Stomach (tissue), 9 donors: ENCODE results near the gene SLC7A5. TPM values are rescaled to one million over a fixed set of nuclear protein-coding genes. Genes with fewer than 3 reads are reported as not detected.
A peak's percentile ranks its signal among the peaks of the same experiment; 100 is the strongest.

ENCODE experiments used
- DNase-seq, 2 donors: peaks; one replicate each; pipeline versions ENCODE4 v3.0.0 to v3.0.0-alpha.2; 2013 to 2019
- H3K27ac ChIP-seq, 5 donors: fragments of 200-600 bp in 4 of 5; sonication (generic) in 4 of 5; one replicate each; pipeline ENCODE4 v1.5.1; 2013 to 2019; ENCODE audit warnings: mild to moderate bottlenecking in 1 of 5, moderate library complexity in 1 of 5
- H3K27me3 ChIP-seq, 3 donors: fragments of 200-600 bp; sonication (generic); one replicate each; pipeline ENCODE4 v1.5.1; 2017 to 2019; ENCODE audit warnings: mixed run types in 1 of 3
- H3K36me3 ChIP-seq, 4 donors: fragments of 200-600 bp; sonication (generic); 1 replicate in 3 of 4; 2 replicates in 1 of 4; pipeline ENCODE4 v1.5.1; 2016 to 2019
- H3K4me1 ChIP-seq, 4 donors: fragments of 200-600 bp; sonication (generic); one replicate each; pipeline ENCODE4 v1.5.1; 2016 to 2019
- H3K4me3 ChIP-seq, 4 donors: fragments of 200-600 bp; sonication (generic) in 3 of 4; one replicate each; pipeline ENCODE4 v1.5.1; 2016 to 2019; ENCODE audit warnings: mild to moderate bottlenecking in 1 of 4
- H3K9me3 ChIP-seq, 4 donors: fragments of 200-600 bp; sonication (generic); one replicate each; pipeline ENCODE4 v1.5.1; 2016 to 2019
- EP300 ChIP-seq: sonication (generic); formaldehyde crosslinking; IDR thresholded peaks from one replicate; pipeline ENCODE4 v1.6.1; 2017; ENCODE audit warnings: antibody characterized with exemption
- POLR2A ChIP-seq, 4 donors: fragments of 450-650 bp; IDR thresholded peaks; one replicate each; pipeline ENCODE4 v1.6.1; 2016; ENCODE audit warnings: antibody characterized with exemption in 4 of 4, control low read depth in 2 of 4, mild to moderate bottlenecking in 1 of 4, moderate library complexity in 1 of 4
- POLR2AphosphoS5 ChIP-seq, 3 donors: sonication (generic); formaldehyde crosslinking; IDR thresholded peaks; one replicate each; pipeline ENCODE4 v1.6.1; 2016; ENCODE audit warnings: antibody characterized with exemption in 3 of 3
- WGBS, 5 donors: extraction: QIAGEN DNeasy Blood & Tissue Kit in 3 of 5; methylation state at CpG; one replicate each; pipeline versions ENCODE4 v1.1.5 to v1.1.7; 2013 to 2018; 5-methylcytosine and 5-hydroxymethylcytosine counted together
- intact Hi-C: fragments of 100-400 bp; cut with DNase I; formaldehyde crosslinking; loops from one replicate; pipeline ENCODE4 v1.15.1; 2023; ENCODE audit warnings: low total_unique reads
- polyA plus RNA-seq, 3 donors: library from polyadenylated mRNA; stranded (reverse); fragments of 200-250 nt; gene quantifications; one replicate each; pipeline ENCODE4 v1.2.3, GENCODE V29; 2013
- total RNA-seq, 5 donors: library from RNA; depleted of rRNA; stranded (reverse); fragments of >200 nt; gene quantifications; one replicate each; pipeline versions ENCODE4 v1.1.0 to v1.2.3, GENCODE V29; 2014 to 2016
- TF ChIP-seq, protein P1 (sequence below), 7 experiments: fragments of 450-650 bp in 4 of 7; fragments of 200-600 bp in 3 of 7; sonication (generic) in 3 of 7; IDR thresholded peaks; one replicate each; pipeline ENCODE4 v1.5.1; 2016 to 2019; ENCODE audit warnings: antibody characterized with exemption in 7 of 7, control low read depth in 2 of 7, mild to moderate bottlenecking in 1 of 7
- donor health status: healthy with polysubstance abuse.
- donor health status: Bipolar disorder and iron deficiency.
- donor health status: healthy.

SLC7A5 gene
- total and polyA plus RNA-seq, 8 donors, result 1.4 to 74.8 (median 10.0) TPM

DNA sequence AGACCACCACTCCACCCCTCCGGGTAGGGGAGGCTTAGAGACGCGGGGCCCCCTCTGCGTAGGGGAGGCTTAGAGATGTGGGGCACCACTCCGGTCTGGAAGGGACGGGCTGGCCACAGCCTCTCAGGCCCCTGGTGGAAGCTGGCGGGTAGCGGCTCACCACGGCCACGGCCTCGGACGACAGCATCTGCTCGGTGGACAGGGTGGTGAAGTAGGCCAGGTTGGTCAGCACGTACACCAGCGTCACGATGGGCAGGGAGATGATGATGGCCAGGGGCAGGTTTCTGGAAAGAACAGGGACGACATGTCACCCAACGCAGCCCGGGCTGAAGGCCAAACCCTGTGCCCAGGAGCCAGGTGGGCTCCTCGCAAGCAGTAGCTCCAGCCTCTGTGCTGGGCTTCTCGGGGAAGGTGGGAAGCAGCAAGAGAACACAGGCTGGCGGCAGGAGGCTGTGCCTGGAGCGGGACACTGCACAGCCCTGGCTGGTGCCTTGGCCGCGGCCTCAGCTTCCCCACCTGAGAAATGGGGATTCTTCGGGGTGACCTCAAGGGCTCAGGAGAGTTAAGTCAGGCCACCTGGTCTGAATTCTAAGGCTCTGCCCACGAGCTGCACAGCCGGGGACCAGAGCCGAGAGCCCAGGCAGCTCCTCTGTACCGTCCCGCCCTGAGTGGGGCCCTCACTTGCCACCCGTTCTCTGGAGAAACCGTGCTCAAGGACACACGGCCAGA lies 29.6 kb downstream of the SLC7A5 start:
- WGBS, 5 donors, result 58 to 84% (median 69%) methylated on average over 32 to 34 of the region's 34 CpGs
- no peak overlapping the region for H3K4me3 ChIP-seq
- H3K27me3 ChIP-seq, result no peaks in the 10 kb centered on the region
- TF ChIP-seq POLR2AphosphoS5 (IDR thresholded peaks at IDR 0.05), result no peak
- TF ChIP-seq, protein P1, sequence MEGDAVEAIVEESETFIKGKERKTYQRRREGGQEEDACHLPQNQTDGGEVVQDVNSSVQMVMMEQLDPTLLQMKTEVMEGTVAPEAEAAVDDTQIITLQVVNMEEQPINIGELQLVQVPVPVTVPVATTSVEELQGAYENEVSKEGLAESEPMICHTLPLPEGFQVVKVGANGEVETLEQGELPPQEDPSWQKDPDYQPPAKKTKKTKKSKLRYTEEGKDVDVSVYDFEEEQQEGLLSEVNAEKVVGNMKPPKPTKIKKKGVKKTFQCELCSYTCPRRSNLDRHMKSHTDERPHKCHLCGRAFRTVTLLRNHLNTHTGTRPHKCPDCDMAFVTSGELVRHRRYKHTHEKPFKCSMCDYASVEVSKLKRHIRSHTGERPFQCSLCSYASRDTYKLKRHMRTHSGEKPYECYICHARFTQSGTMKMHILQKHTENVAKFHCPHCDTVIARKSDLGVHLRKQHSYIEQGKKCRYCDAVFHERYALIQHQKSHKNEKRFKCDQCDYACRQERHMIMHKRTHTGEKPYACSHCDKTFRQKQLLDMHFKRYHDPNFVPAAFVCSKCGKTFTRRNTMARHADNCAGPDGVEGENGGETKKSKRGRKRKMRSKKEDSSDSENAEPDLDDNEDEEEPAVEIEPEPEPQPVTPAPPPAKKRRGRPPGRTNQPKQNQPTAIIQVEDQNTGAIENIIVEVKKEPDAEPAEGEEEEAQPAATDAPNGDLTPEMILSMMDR (IDR thresholded peaks at IDR 0.05), result no peak
- H3K36me3 ChIP-seq, result peaks cover 43 to 94% (median 58%) of the 10 kb centered on the region in 4 donors
- intact Hi-C loops, result no loop called here
- H3K4me1 ChIP-seq, result peaks cover 9 to 64% (median 50%) of the 10 kb centered on the region in 4 donors
- peak overlapping the region in 4 of 5 donors; percentile 29 to 89 (median 63) for H3K27ac ChIP-seq
- H3K9me3 ChIP-seq, result no peaks in the 10 kb centered on the region
- no peak for DNase-seq

DNA sequence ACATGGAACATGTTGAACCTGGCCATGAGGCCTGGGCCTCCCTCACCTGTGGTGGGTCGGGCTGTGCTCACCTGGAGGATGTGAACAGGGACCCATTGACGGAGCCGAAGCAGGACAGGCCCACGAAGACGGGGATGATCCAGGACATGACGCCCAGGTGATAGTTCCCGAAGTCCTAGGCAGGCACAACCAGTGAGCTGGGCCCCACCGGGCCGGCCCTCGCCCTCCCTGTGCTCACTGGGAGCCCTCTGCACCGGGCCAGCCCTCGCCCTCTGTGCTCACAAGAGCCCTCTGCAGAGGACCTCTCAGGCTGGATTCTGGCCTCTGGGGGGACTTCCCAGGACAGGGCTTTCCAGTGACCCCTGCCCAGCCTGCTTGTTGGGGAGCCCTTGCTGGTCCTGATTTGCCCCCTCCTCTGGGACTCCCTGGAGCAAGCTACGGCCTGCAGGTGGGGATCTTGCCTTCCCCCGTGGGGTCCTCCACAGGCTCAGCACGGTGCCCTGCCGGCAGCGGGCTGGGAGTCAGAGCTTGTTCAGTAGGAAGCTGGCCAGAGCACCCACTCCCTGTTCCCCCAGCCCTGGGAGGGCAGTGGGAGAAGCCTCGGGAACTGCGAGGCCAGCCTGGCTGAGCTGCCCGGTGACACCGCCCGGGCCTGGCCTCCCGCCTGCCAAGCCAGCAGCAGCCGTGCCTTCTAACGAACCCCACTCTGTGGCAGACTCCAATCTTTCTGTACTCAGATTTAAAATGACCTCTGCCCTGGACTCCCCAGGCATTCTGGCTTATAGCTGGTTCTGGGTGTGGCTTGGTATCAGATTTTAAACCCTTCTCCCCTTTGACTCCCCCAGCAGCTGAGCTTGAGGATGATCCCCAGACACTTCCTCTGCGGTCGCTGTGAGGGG lies 30.4 kb downstream of the SLC7A5 start:
- 61 to 74% (median 63%) methylated on average over 15 to 27 of the region's 27 CpGs for WGBS, 5 donors
- Histone ChIP-seq H3K9me3 (no peaks in the 10 kb centered on the region), H3K4me3 (no peak overlapping the region), H3K27ac (peak overlapping the region in 4 of 5 donors; percentile 29 to 89 (median 63)), H3K27me3 (no peaks in the 10 kb centered on the region), H3K36me3 (peaks cover 46 to 94% (median 65%) of the 10 kb centered on the region in 4 donors), H3K4me1 (peaks cover 9 to 63% (median 54%) of the 10 kb centered on the region in 4 donors)
- intact Hi-C loops, result no loop called here
- TF ChIP-seq EP300 (no peak), POLR2A (IDR thresholded peaks at IDR 0.05) (no peak), POLR2AphosphoS5 (IDR thresholded peaks at IDR 0.05) (peak in 1 of 3 donors; percentile 21)
- TF ChIP-seq, protein P1 (IDR thresholded peaks at IDR 0.05), result no peak
- peak; percentile 75 to 81 for DNase-seq

DNA sequence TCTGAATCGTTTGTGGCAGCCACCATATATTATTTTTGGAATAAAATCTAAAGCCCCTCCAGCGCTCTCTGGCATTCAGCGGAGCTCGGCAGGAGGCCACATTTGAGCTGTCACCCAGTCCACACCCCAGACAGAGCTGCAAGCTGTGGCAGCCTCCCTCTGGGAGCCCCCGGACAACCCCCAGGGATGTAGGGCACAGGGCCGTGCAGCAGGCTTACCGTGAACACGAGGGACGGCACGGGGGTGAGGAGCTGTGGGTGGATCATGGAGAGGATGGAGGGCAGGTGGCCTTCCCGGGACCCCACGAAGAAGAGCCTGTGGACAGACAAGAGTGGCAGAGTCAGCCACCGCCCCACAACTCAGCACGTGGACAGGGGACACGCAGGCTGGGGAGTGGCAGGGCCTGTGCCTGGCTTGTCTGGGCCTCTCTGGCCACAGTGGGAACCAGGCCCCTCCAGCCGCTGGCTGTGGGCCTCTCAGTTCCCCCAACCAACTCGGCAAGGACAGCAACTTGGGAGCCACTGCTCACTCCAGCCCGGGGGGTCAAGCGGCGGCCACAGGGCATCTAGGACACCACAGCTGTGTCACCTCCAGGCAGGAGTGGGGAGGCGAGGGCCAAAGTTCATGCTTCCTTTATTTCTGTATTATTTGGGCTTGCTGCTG lies 31.5 kb downstream of the SLC7A5 start:
- intact Hi-C loops, result no loop called here
- TF ChIP-seq EP300 (no peak), POLR2AphosphoS5 (IDR thresholded peaks at IDR 0.05) (no peak), POLR2A (IDR thresholded peaks at IDR 0.05) (no peak)
- TF ChIP-seq, protein P1 (IDR thresholded peaks at IDR 0.05), result no peak
- WGBS, 5 donors, result 85 to 92% (median 90%) methylated on average over 19 to 21 of the region's 21 CpGs
- Histone ChIP-seq H3K9me3 (no peaks in the 10 kb centered on the region), H3K27me3 (no peaks in the 10 kb centered on the region), H3K27ac (peak overlapping the region in 4 of 5 donors; percentile 4 to 86 (median 46)), H3K4me3 (no peak overlapping the region), H3K4me1 (peaks cover 9 to 58% (median 51%) of the 10 kb centered on the region in 4 donors), H3K36me3 (peaks cover 51 to 98% (median 77%) of the 10 kb centered on the region in 4 donors)
- DNase-seq, result no peak
